ENCODE measurements around the gene AARS2. TPM values are rescaled to one million over a fixed set of nuclear protein-coding genes. Genes with fewer than 3 reads are reported as not detected.

The AARS2 gene
- total RNA-seq, 1 donor from 2014 or later: 28.8 TPM

DNA sequence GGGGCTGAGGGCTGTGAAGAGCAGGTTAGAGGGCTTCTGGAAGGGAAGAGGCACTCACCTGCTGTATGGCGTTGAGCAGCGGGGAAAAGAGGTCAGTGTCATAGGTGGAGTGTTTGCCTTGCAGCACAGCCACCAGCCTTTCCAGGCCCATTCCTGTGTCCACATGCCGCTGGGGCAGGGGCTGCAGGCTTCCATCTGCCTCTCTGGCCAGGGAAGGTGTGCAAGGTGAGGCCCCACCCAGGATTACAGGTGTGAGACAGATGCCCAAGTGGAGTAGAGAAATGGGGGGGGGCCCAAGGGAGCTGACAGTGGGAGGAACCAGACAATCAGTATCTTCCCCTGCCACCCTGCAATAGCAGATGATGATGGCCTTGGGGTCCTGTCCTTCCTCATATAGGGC lies 2.9 kb downstream of the AARS2 start:
- Mint-ChIP-seq H3K36me3 (ENCODE audit: insufficient read depth) (peaks cover 16% of the 10 kb centered on the region), H3K9me3 (ENCODE audit: low read depth) (no peaks in the 10 kb centered on the region), H3K27ac (no peak overlapping the region), H3K4me1 (ENCODE audit: low read depth) (peaks cover 16% of the 10 kb centered on the region), H3K4me3 (ENCODE audit: low read depth) (no peak overlapping the region), H3K27me3 (peaks cover 2% of the 10 kb centered on the region)
- TF ChIP-seq, protein P1, sequence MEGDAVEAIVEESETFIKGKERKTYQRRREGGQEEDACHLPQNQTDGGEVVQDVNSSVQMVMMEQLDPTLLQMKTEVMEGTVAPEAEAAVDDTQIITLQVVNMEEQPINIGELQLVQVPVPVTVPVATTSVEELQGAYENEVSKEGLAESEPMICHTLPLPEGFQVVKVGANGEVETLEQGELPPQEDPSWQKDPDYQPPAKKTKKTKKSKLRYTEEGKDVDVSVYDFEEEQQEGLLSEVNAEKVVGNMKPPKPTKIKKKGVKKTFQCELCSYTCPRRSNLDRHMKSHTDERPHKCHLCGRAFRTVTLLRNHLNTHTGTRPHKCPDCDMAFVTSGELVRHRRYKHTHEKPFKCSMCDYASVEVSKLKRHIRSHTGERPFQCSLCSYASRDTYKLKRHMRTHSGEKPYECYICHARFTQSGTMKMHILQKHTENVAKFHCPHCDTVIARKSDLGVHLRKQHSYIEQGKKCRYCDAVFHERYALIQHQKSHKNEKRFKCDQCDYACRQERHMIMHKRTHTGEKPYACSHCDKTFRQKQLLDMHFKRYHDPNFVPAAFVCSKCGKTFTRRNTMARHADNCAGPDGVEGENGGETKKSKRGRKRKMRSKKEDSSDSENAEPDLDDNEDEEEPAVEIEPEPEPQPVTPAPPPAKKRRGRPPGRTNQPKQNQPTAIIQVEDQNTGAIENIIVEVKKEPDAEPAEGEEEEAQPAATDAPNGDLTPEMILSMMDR (IDR thresholded peaks at IDR 0.05; ENCODE audit: unreplicated experiment): no peak
- no peak for DNase-seq (ENCODE audit: low spot score, unreplicated experiment)

DNA sequence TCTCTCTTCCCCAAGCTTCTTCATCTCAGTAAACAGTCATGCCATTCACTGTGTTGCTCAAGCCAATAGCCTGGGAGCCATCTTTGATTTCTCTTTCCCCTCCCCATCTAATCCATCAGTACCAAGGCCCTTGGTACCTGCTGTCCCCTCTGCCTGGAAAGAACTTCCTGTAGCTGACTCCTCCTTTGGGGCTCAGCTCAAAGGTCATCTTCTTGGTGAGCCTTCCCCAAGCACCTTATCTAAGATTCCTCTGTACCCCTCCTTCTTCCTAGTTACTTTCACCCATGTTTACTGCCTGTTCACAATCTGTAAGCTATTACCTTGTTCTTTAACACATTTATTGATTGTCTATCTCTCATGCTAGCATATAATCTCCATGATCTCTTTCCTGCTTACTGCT lies 3.5 kb downstream of the AARS2 start:
- Mint-ChIP-seq H3K27ac (no peak overlapping the region), H3K36me3 (ENCODE audit: insufficient read depth) (peaks cover 16% of the 10 kb centered on the region), H3K27me3 (no peaks in the 10 kb centered on the region), H3K4me1 (ENCODE audit: low read depth) (peaks cover 16% of the 10 kb centered on the region), H3K9me3 (ENCODE audit: low read depth) (no peaks in the 10 kb centered on the region), H3K4me3 (ENCODE audit: low read depth) (no peak overlapping the region)
- DNase-seq (ENCODE audit: low spot score, unreplicated experiment): no peak
- TF ChIP-seq, protein P1 (IDR thresholded peaks at IDR 0.05; ENCODE audit: unreplicated experiment): no peak

DNA sequence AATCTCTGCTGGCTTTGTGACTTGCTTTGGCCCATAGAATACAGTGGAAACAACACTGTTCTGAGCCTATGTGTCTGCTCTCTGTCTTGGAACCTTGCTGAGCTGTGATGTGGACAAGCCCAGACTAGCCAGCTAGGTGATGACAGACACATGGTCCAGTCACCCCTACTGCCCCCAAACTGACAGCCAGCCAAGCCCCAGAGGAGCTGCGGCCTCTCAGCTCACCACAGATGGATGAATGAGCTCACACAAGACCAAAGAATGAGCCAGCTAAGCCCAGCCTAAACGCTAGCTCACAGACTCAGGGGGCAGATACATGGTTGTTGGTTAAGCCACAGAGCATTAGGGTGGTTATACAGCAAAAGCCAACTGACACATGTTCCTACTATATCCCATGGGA lies 4.1 kb downstream of the AARS2 start:
- Mint-ChIP-seq H3K4me3 (ENCODE audit: low read depth) (no peak overlapping the region), H3K4me1 (ENCODE audit: low read depth) (peaks cover 16% of the 10 kb centered on the region), H3K36me3 (ENCODE audit: insufficient read depth) (peaks cover 16% of the 10 kb centered on the region), H3K27me3 (no peaks in the 10 kb centered on the region), H3K27ac (no peak overlapping the region), H3K9me3 (ENCODE audit: low read depth) (no peaks in the 10 kb centered on the region)
- no peak for DNase-seq (ENCODE audit: low spot score, unreplicated experiment)
- TF ChIP-seq, protein P1 (IDR thresholded peaks at IDR 0.05; ENCODE audit: unreplicated experiment): no peak

DNA sequence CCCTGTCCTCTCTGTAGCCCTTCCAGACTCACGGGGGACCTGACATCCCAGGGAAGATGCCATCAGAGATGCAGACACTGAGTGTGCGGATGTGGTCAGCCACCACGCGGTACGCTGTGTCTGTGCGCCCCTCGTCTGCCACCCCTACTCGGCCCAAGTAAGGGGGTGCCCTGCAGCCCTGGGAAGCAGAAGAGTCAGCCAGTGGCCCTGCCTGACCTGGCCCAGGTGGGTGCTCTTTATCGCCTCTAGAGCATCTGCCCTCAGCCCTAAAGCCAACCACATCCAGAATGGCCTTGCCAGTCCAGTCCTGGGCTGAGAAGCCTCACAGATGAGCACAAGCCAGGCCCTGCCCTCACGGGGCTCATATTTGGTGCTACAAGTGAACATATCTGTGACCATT lies 5.9 kb downstream of the AARS2 start:
- peaks cover 21% of the 10 kb centered on the region for H3K36me3 Mint-ChIP-seq (ENCODE audit: insufficient read depth)
- peaks cover 12% of the 10 kb centered on the region for H3K4me1 Mint-ChIP-seq (ENCODE audit: low read depth)
- H3K9me3 Mint-ChIP-seq (ENCODE audit: low read depth): no peaks in the 10 kb centered on the region
- H3K27ac Mint-ChIP-seq: no peak overlapping the region
- DNase-seq (ENCODE audit: low spot score, unreplicated experiment): no peak
- TF ChIP-seq, protein P1 (IDR thresholded peaks at IDR 0.05; ENCODE audit: unreplicated experiment): no peak
- no peak overlapping the region for H3K4me3 Mint-ChIP-seq (ENCODE audit: low read depth)
- no peaks in the 10 kb centered on the region for H3K27me3 Mint-ChIP-seq

DNA sequence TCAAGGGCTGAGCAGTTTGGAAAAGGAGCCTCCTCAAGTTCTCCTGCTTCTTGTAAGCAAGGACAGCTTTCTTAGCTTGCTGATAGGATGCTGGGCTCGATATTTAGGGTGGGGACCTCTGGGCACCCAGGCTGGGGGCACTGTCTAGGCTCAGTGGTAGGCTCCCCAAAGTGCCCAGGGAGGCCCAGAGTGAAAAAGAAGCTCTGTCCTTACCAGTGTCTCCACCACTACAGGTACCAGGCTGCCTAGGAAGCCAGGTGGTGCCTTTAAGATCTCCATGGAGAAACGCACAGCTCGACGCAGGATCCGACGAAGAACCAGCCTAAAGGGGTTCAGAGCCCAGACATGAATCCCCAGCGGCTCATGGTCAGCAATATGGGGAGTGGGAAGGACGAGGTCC lies 6.4 kb downstream of the AARS2 start:
- no peak for DNase-seq (ENCODE audit: low spot score, unreplicated experiment)
- Mint-ChIP-seq H3K27ac (no peak overlapping the region), H3K9me3 (ENCODE audit: low read depth) (no peaks in the 10 kb centered on the region), H3K4me3 (ENCODE audit: low read depth) (no peak overlapping the region), H3K36me3 (ENCODE audit: insufficient read depth) (peaks cover 21% of the 10 kb centered on the region), H3K4me1 (ENCODE audit: low read depth) (peaks cover 7% of the 10 kb centered on the region), H3K27me3 (no peaks in the 10 kb centered on the region)
- TF ChIP-seq, protein P1 (IDR thresholded peaks at IDR 0.05; ENCODE audit: unreplicated experiment): no peak
